ENCODE measurements around the gene USP6NL.

The USP6NL gene

DNA sequence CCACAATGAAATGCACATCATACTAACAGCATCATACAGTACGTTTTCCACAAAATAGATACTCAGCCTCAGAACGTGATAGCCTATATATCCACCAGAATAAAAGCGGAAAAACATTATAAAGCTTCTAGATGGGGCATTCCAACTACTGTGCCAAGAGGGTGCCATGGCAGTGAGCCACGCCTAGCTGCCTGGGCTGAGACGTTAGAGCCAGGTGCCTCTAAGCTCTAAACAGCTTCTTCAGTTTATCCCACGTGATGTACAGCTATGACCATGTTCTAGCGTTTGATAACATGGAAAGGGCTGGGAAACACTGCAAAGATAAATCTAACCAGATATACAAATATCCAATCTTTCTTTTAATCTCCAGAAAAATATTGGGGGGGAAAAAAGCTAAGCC lies 17.8 kb downstream of the USP6NL start:
- no peak for DNase-seq (ENCODE audit: low read depth)

DNA sequence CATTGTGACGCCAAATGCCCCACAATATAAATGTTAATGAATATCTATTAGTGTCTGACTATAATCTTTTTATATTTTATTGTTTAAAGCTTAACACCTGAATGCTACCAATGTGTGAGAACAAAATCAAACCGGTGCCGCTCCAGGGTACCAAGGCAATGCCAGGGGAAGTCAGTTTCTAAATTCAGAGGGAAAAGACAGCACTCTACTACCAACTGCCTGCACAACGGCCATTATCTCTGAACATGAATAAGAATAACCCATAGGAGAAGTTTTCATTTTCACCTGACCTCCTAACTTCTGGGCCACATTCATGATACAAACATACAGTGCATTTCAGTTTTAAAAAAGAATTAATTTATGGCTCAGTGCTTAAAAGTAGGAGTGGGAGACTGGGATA lies 21.7 kb downstream of the USP6NL start:
- no peak for DNase-seq (ENCODE audit: low read depth)

DNA sequence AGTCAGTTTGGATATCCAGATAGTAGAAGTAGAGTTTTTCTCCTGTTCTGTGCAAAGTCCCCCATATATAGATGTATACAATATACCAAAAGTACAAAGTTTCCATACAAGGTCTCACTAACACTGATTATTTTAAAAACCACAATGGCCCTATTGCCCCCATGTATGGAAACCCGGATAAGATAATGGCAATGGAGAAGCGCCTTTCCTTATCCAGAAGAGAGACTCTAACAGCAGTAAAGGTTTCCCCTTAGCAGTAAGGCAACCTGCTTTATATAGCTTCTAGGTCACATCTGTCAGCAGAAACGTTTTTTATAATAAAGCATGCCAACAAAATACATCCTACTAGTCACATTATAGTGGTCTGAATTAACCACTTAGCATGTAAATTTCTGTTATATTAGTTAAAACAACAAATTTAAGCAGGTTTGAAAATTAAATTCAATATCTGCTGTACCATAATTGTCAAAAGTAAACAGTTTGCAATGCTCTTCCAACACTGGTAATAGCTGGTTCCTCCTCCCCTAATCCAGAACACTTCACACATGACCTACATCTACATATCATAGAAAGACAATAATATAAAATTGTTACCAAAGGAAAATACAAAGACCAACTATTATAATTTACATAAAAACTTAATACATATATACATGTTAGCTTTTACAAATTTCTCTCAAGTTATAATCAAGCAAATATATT lies 22.4 kb downstream of the USP6NL start:
- no peak for DNase-seq (ENCODE audit: low read depth)

DNA sequence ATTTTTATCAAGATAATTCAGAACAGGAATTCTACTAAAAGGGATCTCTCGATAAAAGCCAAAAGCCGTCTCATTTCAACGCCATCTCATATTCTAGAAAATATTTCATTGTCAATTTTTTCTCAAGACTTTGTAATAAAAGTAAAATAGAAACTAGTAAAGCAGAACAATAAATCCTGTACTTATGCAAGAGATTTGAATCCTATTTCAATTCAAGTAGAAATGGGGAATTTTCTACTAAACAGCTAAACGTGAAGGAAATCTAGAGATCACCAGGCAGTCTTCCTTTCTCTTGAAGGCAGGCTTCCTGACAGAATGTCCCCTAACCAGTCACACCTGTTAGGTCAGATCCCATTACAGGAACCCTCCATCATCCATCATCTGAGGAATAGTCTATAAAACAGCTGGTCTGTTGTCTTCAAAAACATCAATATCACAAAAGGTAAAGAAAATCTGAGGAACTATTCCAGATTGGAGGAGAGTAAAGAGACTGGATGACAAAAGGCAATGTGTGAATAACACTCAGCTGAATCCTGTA lies 23.7 kb downstream of the USP6NL start:
- no peak for DNase-seq (ENCODE audit: low read depth)

DNA sequence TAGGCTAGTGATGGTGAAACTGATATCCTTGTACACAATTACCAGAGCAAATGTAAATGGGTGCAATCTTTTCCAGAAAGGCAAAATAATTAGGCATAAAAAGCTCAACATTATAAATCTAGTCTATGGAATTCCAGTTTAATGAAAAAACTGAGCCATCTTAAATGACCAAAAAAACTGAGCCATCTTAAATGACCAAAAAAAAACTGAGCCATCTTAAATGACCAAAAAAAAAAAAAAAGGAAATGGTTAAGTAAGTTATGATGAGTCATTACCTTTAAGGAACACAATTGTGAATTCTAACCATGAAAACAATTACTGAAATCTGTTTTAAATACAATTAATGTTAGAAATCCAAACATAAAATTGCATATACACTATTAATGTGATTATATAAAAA lies 25.3 kb downstream of the USP6NL start:
- DNase-seq (ENCODE audit: low read depth), result peak; percentile 35

DNA sequence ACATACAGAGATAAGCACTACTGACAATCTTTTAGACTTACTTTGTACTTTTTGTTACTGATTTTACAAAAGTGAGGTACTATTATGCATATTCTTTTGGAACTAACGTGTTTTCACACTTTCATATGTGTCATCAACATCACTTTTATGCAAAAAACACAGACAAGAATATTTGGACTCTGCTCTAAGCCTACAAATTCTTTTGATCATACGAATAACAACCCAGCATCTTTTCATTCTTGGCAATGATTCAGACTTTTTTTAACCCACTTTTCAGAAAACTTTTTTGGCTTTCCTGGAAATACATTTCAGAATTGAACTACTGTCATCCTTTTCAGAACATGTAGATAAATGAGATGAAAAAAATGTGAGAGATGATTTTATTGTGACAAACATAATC lies 30.2 kb downstream of the USP6NL start:
- DNase-seq (ENCODE audit: low read depth), result peak; percentile 14

DNA sequence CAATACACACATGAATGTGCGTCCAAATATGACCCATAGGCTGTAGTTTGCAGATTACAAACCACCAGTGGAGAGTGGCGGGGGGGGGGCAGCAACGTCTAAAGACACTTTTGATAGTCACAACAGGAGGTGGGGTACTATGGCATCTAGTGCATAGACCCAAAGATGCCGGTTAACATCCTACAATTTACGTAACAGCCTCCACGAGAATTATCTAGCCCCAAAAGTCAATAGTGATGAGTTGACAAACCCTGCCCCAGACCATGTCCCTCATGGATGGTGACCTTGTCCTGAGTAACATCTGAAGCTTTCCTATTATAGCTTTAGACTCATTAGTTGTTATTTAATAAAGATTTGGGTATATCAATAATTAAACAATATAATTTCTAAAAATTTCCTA lies 31.6 kb downstream of the USP6NL start:
- no peak for DNase-seq (ENCODE audit: low read depth)

DNA sequence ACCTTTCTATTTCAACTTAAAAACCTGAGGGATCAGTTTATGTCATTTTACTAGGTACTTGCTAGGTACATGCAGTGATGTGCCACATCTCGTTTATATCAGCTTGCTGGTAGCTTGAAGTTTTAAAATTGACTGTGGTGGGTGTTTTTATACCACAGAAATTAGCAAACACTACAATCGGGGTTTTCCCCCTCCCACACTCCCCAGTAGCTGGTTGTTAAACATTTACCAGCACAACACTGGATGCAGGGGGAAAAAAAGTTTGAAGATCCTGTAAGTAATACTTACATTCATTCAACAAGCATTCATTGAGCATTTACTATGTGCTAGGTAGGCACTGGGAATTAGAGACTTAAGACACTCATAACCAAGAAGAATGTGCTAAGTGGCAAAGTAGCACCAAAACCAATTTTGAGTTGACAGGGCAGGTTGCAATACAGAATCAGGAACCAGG lies 32.6 kb downstream of the USP6NL start:
- no peak for DNase-seq (ENCODE audit: low read depth)

DNA sequence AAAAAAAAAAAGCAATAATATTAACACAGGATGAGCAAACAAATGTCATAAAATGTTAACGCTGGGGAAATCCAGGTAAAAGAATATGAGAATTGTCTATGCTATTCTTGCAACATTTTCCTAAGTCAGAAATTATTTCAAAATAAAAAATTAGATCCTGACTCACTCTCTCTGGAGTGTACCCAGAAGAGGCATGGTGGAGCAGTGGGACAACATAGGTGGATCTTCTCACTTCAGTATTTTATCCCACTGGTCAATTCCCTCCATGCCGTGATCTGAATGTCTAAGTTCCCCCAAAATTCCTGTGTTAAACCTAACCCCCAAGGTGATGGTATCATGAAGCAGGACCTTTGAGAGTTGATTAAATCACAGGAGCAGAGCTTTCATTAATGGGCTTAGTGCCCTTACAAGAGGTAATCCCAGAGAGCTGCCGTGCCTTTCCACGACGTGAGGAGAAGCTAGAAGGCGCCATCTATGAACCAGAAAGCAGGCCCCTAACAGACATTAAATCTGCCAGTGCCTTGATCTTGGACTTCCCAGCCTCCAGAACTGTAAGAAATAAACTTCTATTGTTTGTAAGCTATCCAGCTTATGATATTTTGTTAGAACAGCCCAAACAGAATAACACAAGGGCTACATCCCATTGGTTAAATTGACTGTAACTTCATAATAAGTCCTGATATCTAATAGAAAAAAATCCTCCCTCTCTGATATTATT lies 35.2 kb downstream of the USP6NL start:
- DNase-seq (ENCODE audit: low read depth), result no peak

DNA sequence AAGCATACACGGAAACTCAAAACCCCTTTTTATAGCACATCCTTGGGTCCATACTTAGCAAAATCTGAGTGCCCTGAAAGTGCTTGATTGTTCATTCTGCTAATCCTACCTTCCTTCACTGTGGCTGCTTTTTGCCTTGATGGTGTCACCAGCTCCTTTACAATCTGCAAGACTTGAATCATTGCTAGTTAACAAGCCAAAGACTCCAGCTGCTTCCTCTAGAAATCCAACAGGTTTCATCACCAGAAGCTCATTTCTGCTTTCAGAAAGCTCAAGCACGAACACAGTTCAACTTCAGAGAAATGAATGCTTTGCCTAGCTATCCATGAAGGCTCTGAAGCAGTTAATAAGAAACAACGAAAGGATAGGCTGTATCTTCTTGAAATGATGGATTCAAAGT lies 38.0 kb downstream of the USP6NL start:
- peak; percentile 28 for DNase-seq (ENCODE audit: low read depth)

DNA sequence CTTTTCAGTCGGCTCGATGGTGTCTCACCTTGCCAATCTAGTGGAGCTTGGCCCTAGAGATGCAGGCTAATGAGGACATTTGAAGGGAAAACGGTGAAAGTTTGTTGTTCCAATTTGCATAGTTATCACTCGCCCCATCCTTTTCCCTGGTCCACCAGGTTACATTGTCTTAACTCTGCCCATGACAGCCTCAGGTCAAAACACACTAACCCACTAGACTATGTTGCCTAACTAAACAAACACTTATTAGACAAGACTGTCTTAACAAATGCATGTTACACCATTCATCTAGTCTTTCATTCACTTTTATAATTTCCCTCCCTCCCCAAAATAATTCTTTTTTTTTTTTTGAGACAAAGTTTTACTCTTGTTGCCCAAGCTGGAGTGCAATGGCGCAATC lies 40.7 kb downstream of the USP6NL start:
- DNase-seq (ENCODE audit: low read depth), result no peak

DNA sequence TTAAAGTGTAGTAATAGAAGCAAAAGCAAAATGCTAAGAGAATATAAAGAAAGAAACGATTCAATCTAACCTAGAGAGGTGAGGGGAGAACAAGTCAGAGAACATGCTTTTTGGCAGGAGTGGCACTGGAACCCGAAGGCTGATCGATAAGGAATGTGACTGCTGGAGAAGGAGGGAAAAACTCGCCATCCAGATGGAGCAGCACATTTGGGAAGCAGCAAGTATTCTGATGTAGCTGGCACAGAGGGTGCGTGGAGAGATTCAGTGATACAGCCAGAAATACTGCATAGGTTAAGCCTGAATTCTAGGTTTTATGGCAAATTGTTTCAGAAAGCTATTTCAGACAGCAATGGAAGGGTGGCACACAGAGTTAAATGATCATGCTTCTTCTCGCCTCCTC lies 42.0 kb downstream of the USP6NL start:
- no peak for DNase-seq (ENCODE audit: low read depth)

DNA sequence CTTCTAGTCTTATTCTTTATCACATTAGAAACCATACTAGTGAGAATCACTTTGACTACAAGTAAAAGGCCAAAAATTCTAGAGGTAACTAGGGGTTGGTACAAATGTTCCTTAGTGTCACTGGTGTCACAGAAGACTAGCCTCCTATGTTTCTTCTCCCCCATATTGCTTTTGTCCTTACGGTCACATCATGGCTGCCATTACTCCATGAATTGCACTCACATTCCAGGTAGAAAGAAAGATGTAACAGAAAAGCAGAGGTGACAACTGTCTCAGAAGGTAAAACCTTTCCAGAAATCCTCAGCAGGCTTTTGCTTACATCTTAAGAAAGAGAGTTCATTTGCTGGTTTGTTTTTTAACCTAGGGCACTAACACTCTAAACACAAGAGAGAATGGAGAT lies 42.9 kb downstream of the USP6NL start:
- DNase-seq (ENCODE audit: low read depth), result no peak

DNA sequence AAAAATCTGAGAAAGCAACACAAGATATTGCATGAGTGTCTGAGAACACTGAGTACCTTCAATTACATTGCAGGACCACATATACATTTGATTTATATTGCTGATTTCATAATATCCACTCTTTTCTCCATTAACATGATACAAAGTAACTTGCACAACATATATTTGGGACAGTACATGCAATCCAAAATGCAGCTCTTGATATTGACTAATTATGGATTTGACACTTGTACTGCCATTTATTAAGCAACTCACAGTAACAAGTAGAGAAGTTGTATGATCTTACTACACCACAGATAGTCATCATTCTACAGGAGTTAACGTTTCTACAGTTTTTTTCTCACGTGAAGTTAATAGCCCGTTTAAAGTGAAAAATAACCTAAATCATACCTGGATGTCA lies 46.7 kb downstream of the USP6NL start:
- no peak for DNase-seq (ENCODE audit: low read depth)

DNA sequence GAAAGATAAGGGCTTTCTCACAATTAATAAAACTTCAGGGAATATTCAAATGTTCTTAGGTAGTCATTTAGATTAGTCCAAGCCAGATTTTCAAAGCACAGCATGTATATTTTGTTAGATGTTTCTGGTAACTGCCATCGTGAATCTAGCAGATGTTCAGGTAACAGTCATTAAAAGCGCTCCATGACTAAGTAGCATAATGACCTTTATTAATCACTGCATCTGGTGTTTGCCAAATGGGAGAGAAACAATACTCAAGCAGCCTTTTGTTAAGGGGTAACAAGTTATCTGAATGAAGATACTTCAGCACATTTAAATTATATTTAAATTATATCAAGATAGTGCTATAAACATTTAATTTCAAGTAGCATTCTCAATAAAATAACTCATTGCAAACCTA lies 47.5 kb downstream of the USP6NL start:
- DNase-seq (ENCODE audit: low read depth), result no peak

DNA sequence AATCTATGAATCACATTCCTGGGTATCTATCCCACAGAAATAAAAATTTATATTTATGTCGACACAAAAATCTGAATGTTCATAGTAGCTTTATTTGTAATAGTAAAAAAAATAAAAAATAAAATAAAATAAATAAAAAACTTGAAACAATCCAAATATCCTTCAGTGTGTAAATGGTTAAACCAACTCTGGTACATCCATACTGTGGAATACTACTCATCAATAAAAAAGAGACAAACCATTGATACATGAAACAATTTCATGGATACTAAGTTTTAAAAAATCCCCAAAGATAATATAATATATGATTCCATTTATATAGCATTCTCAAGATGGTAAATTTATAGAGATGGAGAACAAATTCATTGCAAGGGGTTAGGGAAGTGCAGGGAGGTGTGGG lies 48.6 kb downstream of the USP6NL start:
- DNase-seq (ENCODE audit: low read depth), result no peak

DNA sequence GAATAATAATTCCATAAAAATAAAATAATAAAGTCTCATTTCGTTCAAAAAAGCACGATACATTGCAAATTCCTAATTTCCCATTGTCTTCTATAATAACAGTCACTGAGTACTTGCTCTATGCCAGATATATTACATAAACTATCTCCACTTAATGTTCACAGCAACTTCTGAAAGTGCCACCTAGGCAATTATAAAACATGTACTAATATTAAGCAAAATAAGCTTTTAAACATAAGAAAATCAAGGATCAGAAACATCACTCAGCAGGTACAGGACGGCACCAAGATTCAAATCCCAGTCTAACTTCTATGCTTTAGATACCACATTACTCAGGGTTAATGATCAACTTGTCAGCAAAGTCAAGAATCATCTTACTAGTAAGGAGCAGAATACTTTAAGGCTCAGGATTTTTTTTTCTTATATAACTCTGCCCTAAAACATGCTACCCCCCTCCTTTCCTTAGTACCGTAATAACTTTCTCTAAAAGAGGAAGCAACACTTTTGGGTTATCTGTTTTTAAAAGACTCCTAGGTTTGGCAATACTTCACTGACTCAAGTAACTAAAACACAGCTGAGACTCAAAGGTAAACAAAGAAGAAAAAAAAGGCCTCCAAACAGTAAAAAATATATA lies 51.3 kb downstream of the USP6NL start:
- DNase-seq (ENCODE audit: low read depth), result no peak

DNA sequence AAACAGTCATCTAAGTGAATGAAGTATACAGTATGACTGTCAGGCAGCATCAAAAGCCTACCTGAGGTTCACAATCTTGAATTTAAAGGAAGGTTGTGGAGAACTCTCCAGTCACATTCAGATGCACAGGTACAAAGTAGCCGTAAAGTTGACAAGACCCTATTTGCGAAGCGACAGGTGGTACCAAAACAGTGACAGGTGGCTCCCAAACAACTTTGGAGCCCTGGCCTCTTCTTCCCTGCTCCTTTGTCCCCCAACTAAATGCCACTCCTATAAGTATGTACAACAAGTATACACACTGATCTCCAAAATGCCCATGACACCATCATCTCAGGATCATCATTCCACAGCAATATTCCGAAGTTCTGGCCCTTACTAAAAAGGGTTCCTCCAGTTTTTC lies 53.5 kb downstream of the USP6NL start:
- DNase-seq (ENCODE audit: low read depth), result no peak

DNA sequence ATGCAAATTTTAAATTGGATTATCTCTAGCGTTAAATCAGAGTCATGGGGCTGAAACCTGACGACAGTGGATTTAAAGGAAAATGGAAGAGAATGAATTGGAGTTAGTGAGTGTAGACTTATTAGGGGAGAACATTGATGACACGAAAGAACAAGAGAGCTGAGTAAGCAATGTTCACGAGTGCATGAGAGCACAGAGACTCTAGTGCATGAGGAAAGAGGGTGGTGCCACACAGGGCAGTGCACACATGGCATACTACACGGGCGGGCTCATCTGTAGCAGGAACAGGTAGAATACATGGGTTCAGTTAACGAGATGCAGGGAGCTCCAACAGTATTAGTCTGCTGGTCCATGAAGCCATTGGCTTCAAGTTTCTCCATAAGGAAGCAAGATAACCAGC lies 53.9 kb downstream of the USP6NL start:
- no peak for DNase-seq (ENCODE audit: low read depth)

DNA sequence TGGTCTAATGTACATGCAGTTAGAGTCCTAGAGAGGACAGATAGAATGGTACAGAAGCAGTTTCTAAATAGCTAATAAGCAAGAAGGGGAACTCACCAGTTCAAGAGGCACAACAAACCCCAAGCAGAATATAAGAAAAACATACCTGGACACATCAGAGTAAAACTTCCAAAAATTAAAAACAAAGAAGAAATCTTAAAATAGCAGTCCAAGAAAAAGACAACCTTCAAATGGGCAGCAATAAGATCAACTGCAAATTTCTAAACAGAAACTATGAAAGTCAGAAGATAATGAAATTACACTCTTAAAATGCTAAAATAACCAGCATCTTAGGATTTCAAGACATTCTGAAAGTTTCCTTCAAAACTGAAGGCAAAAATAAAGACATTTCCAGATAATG lies 55.9 kb downstream of the USP6NL start:
- DNase-seq (ENCODE audit: low read depth), result no peak

DNA sequence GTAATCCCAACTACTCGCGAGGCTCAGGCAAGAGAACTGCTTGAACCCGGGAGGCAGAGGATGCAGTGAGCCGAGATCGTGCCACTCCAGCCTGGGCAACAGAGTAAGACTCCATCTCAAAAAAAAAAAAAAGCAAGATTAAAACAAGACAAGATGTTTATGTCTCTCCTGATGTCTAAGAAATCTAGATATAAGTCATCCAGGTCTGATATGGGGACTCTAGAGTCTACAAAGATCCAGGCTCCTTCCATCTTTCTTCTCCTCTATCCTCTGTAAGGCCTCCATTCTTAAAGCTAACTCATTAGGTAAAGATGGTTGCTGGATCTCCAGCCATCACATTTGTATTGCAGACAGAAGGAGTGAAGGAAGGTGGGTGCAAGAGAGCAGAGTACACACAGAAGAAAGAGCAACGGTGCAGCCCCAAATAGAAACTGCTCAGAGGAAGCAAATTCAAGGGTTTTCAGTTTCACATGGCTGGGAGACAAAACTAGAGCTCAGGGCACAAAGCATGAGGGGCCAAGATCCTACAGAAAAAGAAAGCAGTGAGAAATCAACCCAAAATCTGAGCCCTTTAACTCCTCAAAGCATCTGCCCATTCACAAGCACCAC lies 57.6 kb downstream of the USP6NL start:
- DNase-seq (ENCODE audit: low read depth), result no peak

DNA sequence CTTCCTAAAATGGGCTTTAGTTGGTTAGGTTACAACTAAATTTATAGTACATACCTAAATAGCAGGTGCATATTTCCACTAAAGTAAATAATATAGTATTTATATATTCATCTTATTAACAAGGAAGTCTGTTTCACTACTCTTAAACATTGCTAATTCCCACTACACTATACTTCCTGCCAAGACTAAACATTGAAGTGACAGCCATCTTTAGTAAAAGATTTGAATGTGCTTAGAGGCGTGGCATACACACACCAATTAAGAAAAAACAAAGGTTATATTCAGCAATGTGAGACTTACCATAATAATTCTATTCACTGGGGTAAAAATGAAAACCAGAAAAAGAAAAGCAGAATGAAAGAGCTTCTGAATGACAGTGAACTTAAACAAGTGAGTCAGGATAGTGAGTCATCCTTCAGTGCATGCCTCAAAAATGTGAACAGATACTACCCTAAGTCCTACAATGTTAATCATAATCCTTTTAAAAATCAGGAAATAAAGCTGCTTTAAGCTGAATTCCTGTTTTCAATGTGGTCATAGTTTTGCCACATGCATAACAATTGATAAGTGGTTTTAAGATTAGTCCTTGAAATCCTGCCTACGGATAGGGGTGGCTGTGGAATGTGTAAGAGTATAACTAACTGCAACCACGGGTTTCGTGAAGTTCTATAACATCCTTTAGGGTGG lies 59.4 kb downstream of the USP6NL start:
- DNase-seq (ENCODE audit: low read depth), result peak; percentile 91
